Measurements from ENCODE around the gene LILRA2.
"Not testable (repeated sequence)": the region's sequence is repeated elsewhere in the genome, so short reads cannot be mapped to it uniquely, and the experiment has no call there.

The LILRA2 gene

DNA sequence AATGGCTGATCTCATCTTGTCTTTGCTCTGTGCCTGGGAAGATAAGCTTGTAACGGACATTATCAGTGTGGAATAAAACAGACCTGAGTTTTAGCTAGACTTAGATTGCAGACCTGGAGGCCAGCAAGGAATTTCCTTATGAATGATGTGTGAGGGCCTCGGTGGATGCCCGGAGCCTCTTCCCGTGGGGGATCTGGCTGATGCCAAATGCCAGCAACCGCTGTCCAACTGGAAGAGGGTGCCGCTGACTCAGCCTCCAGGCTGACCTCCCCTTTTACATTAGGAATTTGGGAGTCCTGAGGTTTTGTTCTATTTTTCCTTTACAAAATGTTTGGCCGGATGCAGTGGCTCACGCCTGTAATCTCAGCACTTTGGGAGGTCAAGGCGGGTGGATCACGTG lies 19.6 kb upstream of the LILRA2 start:
- TF ChIP-seq GATA2 (IDR thresholded peaks at IDR 0.05; ENCODE audit: low read depth, low read length) (no peak), GATA3 (IDR thresholded peaks at IDR 0.05; ENCODE audit: low read depth, low read length) (no peak)

DNA sequence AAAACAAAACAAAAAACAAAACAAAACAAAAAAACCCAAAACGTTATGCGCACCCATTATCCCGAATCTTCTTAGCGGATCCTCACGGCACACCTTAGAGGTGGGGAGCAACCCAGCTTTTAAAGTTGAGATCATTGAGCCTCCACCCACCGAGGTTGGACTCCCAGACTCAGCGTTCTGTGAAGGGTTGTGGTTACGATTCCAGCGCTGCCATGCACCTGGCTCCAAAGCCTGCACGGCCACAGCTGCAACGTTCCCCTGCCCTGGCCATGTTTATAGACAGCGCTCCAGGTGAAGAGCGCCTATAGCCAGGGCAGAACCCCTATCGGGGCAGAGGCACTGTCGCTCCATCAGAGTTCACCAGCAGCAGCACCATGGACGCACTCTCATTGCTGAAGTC lies 18.7 kb upstream of the LILRA2 start:
- TF ChIP-seq GATA3 (IDR thresholded peaks at IDR 0.05; ENCODE audit: low read depth, low read length) (no peak), GATA2 (IDR thresholded peaks at IDR 0.05; ENCODE audit: low read depth, low read length) (no peak)

DNA sequence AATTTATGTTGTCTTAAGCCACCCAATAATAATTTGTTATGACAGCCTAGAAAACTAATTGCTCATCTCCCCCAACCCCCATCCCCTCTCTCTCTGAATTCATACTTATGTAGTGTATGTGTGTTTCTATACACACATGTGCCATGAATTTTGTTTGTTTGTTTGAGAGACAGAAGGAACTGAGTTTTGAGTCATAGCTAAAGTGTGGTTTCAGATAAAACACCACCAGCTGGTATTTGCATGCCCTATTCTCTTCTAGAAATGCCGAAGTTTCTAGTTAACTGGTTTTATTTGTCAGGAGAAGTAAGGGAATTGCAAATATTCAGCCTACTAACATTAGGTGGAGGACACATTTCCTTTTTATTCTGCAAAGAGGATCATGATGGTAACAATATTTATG lies 17.4 kb upstream of the LILRA2 start:
- TF ChIP-seq GATA3 (IDR thresholded peaks at IDR 0.05; ENCODE audit: low read depth, low read length), result no peak
- TF ChIP-seq GATA2 (IDR thresholded peaks at IDR 0.05; ENCODE audit: low read depth, low read length), result no peak

DNA sequence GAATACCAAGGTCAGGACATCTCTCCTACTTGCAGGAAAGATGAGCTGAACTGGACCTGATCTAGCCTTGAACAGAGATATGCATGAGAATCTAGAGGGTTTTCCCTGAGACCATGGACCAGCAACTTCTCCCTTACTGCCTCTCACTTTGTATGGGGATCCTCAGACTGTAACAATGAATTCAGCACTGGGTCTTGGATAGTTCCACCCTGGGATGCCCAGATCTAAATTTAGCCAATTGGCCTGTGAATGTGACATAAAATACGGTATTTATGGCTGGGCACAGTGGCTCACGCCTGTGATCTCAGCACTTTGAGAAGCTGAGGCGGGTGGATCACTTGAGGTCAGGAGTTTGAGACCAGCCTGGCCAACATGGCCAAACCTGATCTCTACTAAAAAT lies 15.3 kb upstream of the LILRA2 start:
- TF ChIP-seq GATA2 (IDR thresholded peaks at IDR 0.05; ENCODE audit: low read depth, low read length) (no peak), GATA3 (IDR thresholded peaks at IDR 0.05; ENCODE audit: low read depth, low read length) (no peak)

DNA sequence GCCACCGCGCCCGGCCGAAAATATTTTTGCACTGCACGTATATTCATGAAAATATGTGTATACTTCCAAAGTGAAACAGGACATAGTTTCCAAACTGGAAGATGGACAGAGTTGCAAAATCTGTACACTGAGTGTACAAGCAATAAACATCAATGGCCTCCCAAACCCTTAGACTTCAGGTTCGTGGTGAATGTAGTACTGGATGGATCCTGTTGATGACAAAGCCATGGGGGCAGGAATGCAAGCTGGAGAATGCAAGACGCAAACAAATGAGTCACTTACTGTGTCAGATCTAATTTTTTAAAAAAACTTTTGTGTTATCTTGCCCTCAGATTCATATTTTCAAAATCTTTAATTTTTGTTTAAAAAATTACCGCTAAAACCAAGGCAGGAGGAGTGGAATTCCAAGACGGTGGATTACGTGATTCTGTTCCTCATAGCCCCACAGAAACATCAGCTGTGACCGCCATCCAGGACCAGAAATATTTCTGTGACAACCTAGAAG lies 12.7 kb upstream of the LILRA2 start:
- TF ChIP-seq GATA2 (IDR thresholded peaks at IDR 0.05; ENCODE audit: low read depth, low read length) (no peak), GATA3 (IDR thresholded peaks at IDR 0.05; ENCODE audit: low read depth, low read length) (no peak)

DNA sequence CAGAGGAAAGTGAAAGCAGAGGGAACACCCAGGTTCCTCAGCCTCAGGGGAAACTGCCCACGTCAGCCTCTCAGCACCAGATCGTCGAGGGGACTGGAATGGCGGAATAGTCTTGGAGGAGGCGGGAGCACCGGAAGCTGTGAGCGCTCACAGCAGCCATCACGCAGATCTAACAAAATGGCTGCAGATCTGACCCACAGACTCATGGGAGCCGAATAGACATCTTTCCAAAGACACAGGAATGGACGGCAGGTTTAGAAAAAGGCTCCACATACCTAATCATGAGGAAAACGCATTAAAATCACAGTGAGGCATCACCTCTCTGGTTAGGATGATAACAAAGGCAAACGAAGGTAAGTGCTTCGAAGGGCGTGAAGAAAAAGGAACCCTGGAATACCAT lies 11.8 kb upstream of the LILRA2 start:
- TF ChIP-seq GATA2 (IDR thresholded peaks at IDR 0.05; ENCODE audit: low read depth, low read length), result no peak
- TF ChIP-seq GATA3 (IDR thresholded peaks at IDR 0.05; ENCODE audit: low read depth, low read length), result no peak

DNA sequence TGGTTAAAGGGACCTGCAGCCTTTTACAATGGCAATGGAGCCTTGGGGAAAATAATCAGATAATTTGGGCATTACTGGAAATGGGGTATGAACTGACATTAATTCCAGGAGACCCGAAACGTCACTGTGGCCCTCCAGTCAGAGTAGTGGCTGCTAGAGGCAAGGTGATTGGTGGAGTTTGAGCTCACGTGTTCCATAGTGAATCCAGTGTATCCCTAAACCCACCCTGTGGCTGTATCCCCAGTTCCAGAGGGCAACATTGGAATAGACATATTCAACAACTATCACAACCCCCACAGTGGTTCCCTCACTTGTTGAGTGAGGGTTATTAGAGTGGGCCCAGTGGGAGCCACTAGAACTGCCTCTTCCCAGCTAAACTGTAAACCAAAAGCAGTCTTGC lies 3.3 kb upstream of the LILRA2 start:
- TF ChIP-seq GATA2 (IDR thresholded peaks at IDR 0.05; ENCODE audit: low read depth, low read length) (no peak), GATA3 (IDR thresholded peaks at IDR 0.05; ENCODE audit: low read depth, low read length) (no peak)

DNA sequence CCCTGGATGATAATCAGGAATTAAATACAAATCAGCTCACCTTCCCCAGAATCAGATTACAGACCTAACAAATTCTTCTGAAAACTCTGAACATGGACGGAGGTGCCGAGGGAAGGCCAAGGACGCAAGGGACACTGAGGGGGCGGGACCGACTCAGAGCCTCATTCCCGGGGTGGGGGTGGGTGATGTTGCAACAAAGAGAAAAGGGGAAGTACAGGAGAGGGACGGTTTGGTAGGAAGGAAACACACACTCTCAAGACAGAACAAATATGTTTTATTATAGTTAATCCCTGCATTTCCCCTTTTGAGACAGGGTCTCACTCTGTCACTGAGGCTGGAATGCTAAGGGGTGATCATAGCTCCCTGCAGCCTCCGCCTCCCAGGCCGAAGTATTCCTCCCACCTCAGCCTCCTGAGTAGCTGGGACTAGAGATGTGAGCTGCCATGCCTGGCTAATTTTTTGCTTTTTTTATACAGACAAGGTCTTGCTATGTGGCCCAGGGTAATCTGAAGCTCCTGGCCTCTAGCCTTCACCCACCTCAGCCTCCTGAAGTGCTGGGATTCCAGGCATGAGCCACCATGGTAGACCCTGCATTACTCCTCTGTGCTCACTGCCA lies 786 bp upstream of the LILRA2 start:
- TF ChIP-seq GATA2 (IDR thresholded peaks at IDR 0.05; ENCODE audit: low read depth, low read length) (no peak), GATA3 (IDR thresholded peaks at IDR 0.05; ENCODE audit: low read depth, low read length) (no peak)

DNA sequence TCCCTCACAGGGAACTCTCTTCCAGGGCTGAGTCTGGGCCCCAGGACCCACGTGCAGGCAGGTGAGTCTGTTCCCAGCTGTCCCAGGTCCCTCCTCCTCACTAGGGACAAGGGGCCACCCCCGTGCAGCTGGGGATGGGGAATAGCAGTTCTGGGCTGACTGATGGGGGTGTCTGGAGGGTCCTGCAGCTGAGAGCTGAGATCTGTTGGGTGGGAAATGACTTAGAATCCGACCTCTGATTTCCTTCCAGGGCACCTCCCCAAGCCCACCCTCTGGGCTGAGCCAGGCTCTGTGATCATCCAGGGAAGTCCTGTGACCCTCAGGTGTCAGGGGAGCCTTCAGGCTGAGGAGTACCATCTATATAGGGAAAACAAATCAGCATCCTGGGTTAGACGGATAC lies 461 bp downstream of the LILRA2 start:
- no peak for TF ChIP-seq GATA3 (IDR thresholded peaks at IDR 0.05; ENCODE audit: low read depth, low read length)
- no peak for TF ChIP-seq GATA2 (IDR thresholded peaks at IDR 0.05; ENCODE audit: low read depth, low read length)

DNA sequence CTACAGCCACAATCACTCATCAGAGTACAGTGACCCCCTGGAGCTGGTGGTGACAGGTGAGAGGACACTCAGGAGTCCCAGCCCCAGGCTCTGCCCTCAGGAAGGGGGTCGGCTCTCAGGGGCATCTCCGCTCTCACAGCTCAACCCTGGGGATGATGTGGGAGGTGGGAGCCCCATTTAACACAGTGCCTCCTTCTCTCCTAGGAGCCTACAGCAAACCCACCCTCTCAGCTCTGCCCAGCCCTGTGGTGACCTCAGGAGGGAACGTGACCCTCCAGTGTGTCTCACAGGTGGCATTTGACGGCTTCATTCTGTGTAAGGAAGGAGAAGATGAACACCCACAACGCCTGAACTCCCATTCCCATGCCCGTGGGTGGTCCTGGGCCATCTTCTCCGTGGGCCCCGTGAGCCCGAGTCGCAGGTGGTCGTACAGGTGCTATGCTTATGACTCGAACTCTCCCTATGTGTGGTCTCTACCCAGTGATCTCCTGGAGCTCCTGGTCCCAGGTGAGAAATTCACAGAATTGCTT lies 1.0 kb downstream of the LILRA2 start:
- TF ChIP-seq GATA2 (IDR thresholded peaks at IDR 0.05; ENCODE audit: low read depth, low read length), result no peak
- no peak for TF ChIP-seq GATA3 (IDR thresholded peaks at IDR 0.05; ENCODE audit: low read depth, low read length)

DNA sequence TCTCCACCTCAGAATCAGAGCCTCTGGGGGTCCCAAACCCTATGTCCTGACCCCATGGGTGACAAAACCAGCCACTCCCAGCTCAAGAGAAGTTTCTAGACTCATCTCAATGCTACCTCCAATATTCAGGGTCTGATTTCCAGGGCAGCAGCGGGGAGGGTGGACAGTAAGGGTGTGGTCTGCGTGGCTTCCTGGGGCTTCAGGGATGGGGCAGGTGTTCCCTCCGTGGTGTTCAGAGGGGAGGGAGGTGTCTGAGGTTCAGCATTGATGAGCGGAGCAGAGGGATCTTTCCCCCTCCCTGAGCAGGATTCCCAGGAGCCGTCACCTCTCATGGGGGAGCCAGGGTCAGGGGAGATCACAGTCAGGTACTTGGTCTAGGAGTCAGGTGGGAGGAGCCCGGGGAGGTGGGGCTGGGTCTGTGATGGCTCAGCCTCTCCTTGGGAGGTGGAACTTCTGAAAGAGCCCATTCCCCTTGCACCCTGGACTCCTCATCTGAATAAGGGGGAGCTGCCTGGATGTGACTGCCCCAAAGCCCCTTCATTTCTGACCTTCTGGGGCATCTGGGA lies 2.9 kb downstream of the LILRA2 start:
- TF ChIP-seq GATA2 (IDR thresholded peaks at IDR 0.05; ENCODE audit: low read depth, low read length) (no peak), GATA3 (IDR thresholded peaks at IDR 0.05; ENCODE audit: low read depth, low read length) (no peak)

DNA sequence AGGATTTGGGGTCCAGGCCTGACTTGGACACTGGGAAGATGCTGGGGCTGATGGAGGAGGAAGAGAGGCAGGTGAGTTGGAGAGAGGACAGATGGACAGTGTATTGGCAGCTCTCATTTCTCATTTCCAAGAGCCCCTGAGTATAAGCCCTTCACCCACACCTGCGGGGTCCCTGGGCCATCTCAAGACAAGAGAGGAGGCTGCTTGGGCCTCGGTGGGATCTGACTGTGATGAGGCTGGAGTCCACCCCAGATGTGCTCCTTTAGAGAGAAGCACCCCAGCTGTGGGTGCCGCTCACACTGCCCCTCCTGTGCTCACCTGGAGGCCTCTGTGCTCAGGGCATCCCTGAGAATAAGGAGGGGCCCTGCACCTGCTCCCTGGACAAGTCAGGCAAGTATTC lies 3.7 kb downstream of the LILRA2 start:
- TF ChIP-seq GATA2 (IDR thresholded peaks at IDR 0.05; ENCODE audit: low read depth, low read length) (no peak), GATA3 (IDR thresholded peaks at IDR 0.05; ENCODE audit: low read depth, low read length) (no peak)

DNA sequence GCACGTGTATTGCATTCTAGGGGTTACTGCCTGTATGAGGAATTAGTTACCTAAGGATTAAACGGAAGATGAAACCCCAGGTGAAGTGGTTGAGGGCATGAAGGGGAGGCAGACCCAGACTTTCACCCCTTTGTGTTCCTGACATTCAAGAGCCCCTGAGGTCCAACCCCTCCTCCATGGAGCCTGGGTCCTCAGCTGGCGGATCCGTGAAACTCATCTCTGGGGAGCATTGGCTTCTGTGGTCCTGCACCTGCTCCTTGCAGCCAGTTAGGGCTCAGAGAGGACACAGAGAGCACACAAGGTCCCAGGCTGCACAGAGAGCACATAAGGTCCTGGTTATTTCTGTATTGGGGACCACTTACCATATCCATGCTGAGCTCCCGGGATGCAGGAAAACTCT lies 12.8 kb downstream of the LILRA2 start:
- TF ChIP-seq GATA3 (IDR thresholded peaks at IDR 0.05; ENCODE audit: low read depth, low read length) (no peak), GATA2 (IDR thresholded peaks at IDR 0.05; ENCODE audit: low read depth, low read length) (no peak)

DNA sequence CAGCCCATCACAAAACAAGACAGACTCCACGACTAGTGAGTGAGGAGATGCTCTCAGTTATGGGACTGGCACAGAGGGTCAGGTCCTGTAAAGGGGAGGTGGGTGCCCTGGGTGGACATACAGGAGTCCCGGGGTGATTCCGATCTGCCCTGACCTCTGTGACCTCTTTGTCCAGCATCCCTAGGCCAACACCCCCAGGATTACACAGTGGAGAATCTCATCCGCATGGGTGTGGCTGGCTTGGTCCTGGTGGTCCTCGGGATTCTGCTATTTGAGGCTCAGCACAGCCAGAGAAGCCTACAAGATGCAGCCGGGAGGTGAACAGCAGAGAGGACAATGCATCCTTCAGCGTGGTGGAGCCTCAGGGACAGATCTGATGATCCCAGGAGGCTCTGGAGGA lies 13.4 kb downstream of the LILRA2 start:
- TF ChIP-seq GATA2 (IDR thresholded peaks at IDR 0.05; ENCODE audit: low read depth, low read length) (no peak), GATA3 (IDR thresholded peaks at IDR 0.05; ENCODE audit: low read depth, low read length) (no peak)

DNA sequence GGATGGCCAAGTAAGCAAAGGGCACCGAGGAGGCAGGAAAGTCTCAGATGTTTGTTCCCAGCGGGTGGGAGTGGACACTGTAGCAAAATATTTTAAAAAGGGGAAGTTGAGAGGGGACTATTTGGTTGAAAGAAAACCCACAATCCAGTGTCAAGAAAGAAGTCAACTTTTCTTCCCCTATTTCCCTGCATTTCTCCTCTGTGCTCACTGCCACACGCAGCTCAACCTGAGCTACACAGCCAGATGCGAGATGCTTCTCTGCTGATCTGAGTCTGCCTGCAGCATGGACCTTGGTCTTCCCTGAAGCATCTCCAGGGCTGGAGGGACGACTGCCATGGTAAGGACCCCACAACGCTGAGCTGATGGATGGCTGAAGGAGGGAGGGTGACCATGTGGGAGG lies 19.9 kb downstream of the LILRA2 start, which contains the start of gene LILRA1:
LILRA1 (plus strand) TSS at position 188 of the 400 bp plus-strand sequence. CDS start 613 bp downstream, outside the sequence.
- not testable (repeated sequence) for TF ChIP-seq GATA2, GATA3 (IDR thresholded peaks at IDR 0.05; ENCODE audit: low read depth, low read length)

All from SH-SY5Y (cell line).